ENCODE data around the gene ZFP30. TPM values are rescaled to one million over a fixed set of nuclear protein-coding genes. Genes with fewer than 3 reads are reported as not detected.
A peak's percentile ranks its signal among the peaks of the same experiment; 100 is the strongest.

ZFP30 gene
- total RNA-seq, 1 experiment from 2014 or later, result 15.5 TPM

DNA sequence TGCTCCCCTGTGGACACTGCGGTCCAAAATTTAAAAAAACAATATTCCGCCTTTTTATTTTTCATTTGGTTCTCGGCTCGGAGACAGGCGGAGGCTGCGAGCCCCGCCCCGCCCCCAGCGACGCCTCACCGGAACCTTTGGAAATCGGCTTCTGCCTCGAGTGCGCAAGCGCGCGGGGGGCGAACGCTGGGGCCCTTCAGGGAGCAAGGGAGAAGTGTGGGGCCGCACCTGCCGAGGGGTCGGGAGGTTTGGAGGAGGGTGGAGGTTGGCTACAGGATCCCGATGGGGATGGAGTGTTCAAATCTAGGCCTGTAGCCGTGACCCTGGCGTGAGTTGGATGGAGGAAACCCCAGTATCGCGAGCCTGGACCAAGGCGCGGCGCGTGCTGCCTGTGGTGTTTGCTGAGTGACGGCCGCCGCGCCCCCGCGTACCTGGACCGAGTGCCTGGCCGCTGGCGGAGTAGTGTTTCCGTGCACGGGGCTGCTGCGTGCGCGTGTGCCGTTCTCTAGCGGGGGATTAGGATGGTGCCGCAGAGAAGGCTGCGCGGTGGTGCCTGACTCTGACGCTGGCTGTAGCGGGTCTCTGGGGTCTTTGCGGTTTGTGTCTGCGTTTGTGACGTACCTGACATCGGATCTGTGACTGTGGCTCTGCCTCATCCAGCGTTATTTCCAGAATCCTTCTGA lies 565 bp upstream of the ZFP30 start:
- intact Hi-C loops (cut with micrococcal nuclease; ENCODE audit: unreplicated experiment), result loop anchor here (1.0 to 5.0 kb wide), 4 partner anchors 62 to 439 kb away; partner anchors contain the start of genes ZNF383, ZNF540, ZNF571 and ZNF573
- Histone ChIP-seq H3K4me1 (no peaks in the 10 kb centered on the region; the same call in 1 of the 2 replicates), H3K4me3 (ENCODE audit: low read depth, low read length) (peak overlapping the region; percentile 100), H3K9me3 (peaks cover 10% of the 10 kb centered on the region; the same call in 1 of the 2 replicates), H3K36me3 (ENCODE audit: control insufficient read depth, insufficient read depth, low read length) (no peaks in the 10 kb centered on the region), H3K27me3 (replicated peaks; ENCODE audit: control insufficient read depth, insufficient read depth, low read length) (no peaks in the 10 kb centered on the region)
- peaks cover 20% of the 10 kb centered on the region for H3K4me1 Mint-ChIP-seq (ENCODE audit: low read depth, unreplicated experiment)
- H3K36me3 Mint-ChIP-seq (ENCODE audit: insufficient read depth, unreplicated experiment), result peaks cover 27% of the 10 kb centered on the region
- H3K4me3 Mint-ChIP-seq (ENCODE audit: unreplicated experiment), result peak overlapping the region; percentile 84
- DNase-seq, result peak; percentile 91 to 93
- TF ChIP-seq, protein P1, sequence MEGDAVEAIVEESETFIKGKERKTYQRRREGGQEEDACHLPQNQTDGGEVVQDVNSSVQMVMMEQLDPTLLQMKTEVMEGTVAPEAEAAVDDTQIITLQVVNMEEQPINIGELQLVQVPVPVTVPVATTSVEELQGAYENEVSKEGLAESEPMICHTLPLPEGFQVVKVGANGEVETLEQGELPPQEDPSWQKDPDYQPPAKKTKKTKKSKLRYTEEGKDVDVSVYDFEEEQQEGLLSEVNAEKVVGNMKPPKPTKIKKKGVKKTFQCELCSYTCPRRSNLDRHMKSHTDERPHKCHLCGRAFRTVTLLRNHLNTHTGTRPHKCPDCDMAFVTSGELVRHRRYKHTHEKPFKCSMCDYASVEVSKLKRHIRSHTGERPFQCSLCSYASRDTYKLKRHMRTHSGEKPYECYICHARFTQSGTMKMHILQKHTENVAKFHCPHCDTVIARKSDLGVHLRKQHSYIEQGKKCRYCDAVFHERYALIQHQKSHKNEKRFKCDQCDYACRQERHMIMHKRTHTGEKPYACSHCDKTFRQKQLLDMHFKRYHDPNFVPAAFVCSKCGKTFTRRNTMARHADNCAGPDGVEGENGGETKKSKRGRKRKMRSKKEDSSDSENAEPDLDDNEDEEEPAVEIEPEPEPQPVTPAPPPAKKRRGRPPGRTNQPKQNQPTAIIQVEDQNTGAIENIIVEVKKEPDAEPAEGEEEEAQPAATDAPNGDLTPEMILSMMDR (IDR thresholded peaks at IDR 0.05; ENCODE audit: insufficient read depth in 1 of 2, low read depth in 1 of 2, low read length in 1 of 2, severe bottlenecking in 1 of 2, unreplicated experiment in 1 of 2), result peak in 1 of 2 experiments; percentile 19
- BruUV-seq (replicated peaks), result TSS peak; percentile 43
- POLR2A ChIA-PET, result interaction anchor here (0.5 kb wide), 1 partner anchor 71 kb away, joined by 7 read pairs; no protein-coding TSS in a partner anchor
- H3K27me3 Mint-ChIP-seq (ENCODE audit: insufficient read depth, unreplicated experiment), result no peaks in the 10 kb centered on the region
- H3K27ac Mint-ChIP-seq (ENCODE audit: unreplicated experiment), result peak overlapping the region; percentile 97
- CTCF ChIA-PET, result no interaction called here
- H3K9me3 Mint-ChIP-seq (ENCODE audit: unreplicated experiment), result peaks cover 16% of the 10 kb centered on the region

DNA sequence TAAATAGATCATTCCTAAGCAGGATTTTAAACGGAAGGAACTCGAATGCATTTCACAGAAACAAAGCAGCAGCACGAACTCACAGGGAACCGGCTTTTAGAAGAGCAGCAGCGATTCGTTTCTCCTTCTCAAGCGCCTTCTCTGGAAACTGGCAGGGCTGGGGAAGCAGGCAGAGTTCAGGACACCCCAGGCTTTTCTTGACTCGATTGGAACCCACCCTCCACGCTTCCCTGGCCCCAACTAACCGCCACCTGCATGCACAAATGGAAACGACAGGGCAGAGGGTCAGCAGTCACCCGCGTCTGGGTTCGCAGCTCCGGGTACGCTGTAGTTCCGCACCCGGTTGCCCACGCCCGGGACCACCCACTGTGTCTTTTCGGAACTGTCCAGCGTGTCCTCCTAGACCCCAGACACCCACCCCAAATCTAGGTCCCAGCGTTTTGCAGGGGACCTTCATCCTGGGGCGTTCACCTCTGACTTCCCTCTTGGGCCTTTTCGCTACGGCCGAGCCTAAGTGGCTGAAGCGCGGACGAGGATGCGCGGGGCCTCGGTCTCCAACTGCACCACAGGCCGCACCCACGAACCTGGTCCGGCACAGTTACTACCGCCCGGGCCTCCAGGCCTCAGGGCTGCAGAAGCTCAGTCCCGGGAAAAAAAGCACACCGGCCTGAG lies 500 bp downstream of the ZFP30 start:
- ChIA-PET CTCF (no interaction called here), POLR2A (interaction anchor here (0.5 kb wide), 1 partner anchor 284 kb away, joined by 3 read pairs; the partner anchor contains the start of gene ZNF527)
- H3K27ac Mint-ChIP-seq (ENCODE audit: unreplicated experiment), result peak overlapping the region; percentile 97
- peak; percentile 52 to 59 for DNase-seq
- H3K4me3 ChIP-seq (ENCODE audit: low read depth, low read length), result peak overlapping the region; percentile 100
- H3K36me3 ChIP-seq (ENCODE audit: control insufficient read depth, insufficient read depth, low read length), result no peaks in the 10 kb centered on the region
- H3K9me3 Mint-ChIP-seq (ENCODE audit: unreplicated experiment), result peaks cover 16% of the 10 kb centered on the region
- no peaks in the 10 kb centered on the region for H3K27me3 Mint-ChIP-seq (ENCODE audit: insufficient read depth, unreplicated experiment)
- H3K36me3 Mint-ChIP-seq (ENCODE audit: insufficient read depth, unreplicated experiment), result peaks cover 35% of the 10 kb centered on the region
- H3K9me3 ChIP-seq, result peaks cover 9% of the 10 kb centered on the region; the same call in 1 of the 2 replicates
- no peaks in the 10 kb centered on the region for H3K27me3 ChIP-seq (replicated peaks; ENCODE audit: control insufficient read depth, insufficient read depth, low read length)
- TF ChIP-seq, protein P1 (IDR thresholded peaks at IDR 0.05; ENCODE audit: insufficient read depth in 1 of 2, low read depth in 1 of 2, low read length in 1 of 2, severe bottlenecking in 1 of 2, unreplicated experiment in 1 of 2), result no peak
- H3K4me3 Mint-ChIP-seq (ENCODE audit: unreplicated experiment), result peak overlapping the region; percentile 84
- BruUV-seq (replicated peaks), result no TSS peak
- intact Hi-C loops (cut with micrococcal nuclease; ENCODE audit: unreplicated experiment), result loop anchor here (2.0 to 5.0 kb wide), 3 partner anchors 64 to 437 kb away; partner anchors contain the start of genes ZNF383, ZNF573 and ZNF607
- H3K4me1 Mint-ChIP-seq (ENCODE audit: low read depth, unreplicated experiment), result peaks cover 20% of the 10 kb centered on the region
- H3K4me1 ChIP-seq, result no peaks in the 10 kb centered on the region; the same call in 1 of the 2 replicates

DNA sequence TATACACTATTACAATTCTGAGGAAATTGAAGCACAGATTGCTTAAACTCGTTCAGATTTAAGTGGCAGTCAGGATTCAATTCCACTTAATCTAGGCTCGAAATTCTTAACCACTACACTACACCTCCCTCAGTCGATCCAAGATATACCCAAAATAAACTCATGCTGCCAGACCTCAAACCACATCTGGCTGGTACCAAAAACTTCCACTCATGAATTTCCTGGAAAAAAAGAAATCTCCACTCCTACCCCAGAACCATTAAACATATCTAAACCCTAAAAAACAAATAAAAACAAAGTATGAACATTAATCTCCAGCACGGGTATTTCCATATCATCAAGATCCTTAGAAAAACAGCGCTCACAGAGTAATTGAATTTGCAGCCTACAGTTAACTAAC lies 1.1 kb downstream of the ZFP30 start:
- intact Hi-C loops (cut with micrococcal nuclease; ENCODE audit: unreplicated experiment), result loop anchor here (2.0 kb wide), 2 partner anchors 65 to 125 kb away; partner anchors contain the start of genes ZNF573 and ZNF607
- DNase-seq, result no peak
- Mint-ChIP-seq H3K4me3 (ENCODE audit: unreplicated experiment) (peak overlapping the region; percentile 84), H3K9me3 (ENCODE audit: unreplicated experiment) (peaks cover 16% of the 10 kb centered on the region), H3K36me3 (ENCODE audit: insufficient read depth, unreplicated experiment) (peaks cover 42% of the 10 kb centered on the region), H3K27me3 (ENCODE audit: insufficient read depth, unreplicated experiment) (no peaks in the 10 kb centered on the region), H3K27ac (ENCODE audit: unreplicated experiment) (peak overlapping the region; percentile 97), H3K4me1 (ENCODE audit: low read depth, unreplicated experiment) (peaks cover 20% of the 10 kb centered on the region)
- POLR2A ChIA-PET, result no interaction called here
- H3K4me3 ChIP-seq (ENCODE audit: low read depth, low read length), result peak overlapping the region; percentile 100
- TF ChIP-seq, protein P1 (IDR thresholded peaks at IDR 0.05; ENCODE audit: insufficient read depth in 1 of 2, low read depth in 1 of 2, low read length in 1 of 2, severe bottlenecking in 1 of 2, unreplicated experiment in 1 of 2), result no peak
- no peaks in the 10 kb centered on the region for H3K27me3 ChIP-seq (replicated peaks; ENCODE audit: control insufficient read depth, insufficient read depth, low read length)
- CTCF ChIA-PET, result no interaction called here
- no peaks in the 10 kb centered on the region for H3K36me3 ChIP-seq (ENCODE audit: control insufficient read depth, insufficient read depth, low read length)
- H3K9me3 ChIP-seq, result peaks cover 3% of the 10 kb centered on the region; the same call in 1 of the 2 replicates
- H3K4me1 ChIP-seq, result no peaks in the 10 kb centered on the region; the same call in 1 of the 2 replicates
- TSS peak; percentile 61 for BruUV-seq (replicated peaks)

All from Caco-2 (cell line).